GM06990 (cell line): ENCODE data around the gene SH2D4B.

Source experiments
- DNase-seq: peaks from one replicate; pipeline ENCODE4 v3.0.0-alpha.2; 2011; ENCODE audit not compliant: insufficient read length; ENCODE audit errors: extremely low read depth
- H3K27me3 ChIP-seq: replicated peaks from 2 replicates; pipeline ENCODE4 v1.6.0; 2011; ENCODE audit warnings: low read length; ENCODE audit not compliant: control insufficient read depth, insufficient read depth
- H3K36me3 ChIP-seq: 2 replicates; pipeline ENCODE4 v1.5.1; 2011; ENCODE audit warnings: low read length; ENCODE audit not compliant: control insufficient read depth, insufficient read depth
- H3K4me3 ChIP-seq: replicated peaks from 2 replicates; pipeline ENCODE4 v1.5.1; 2011; ENCODE audit warnings: low read depth, mild to moderate bottlenecking, control low read depth, low read length
- CTCF ChIP-seq: IDR thresholded peaks from 2 replicates; pipeline ENCODE4 v1.5.1; 2011; ENCODE audit warnings: low read length, control low read depth, mild to moderate bottlenecking, inconsistent platforms; ENCODE audit not compliant: insufficient read depth, poor library complexity, severe bottlenecking

The SH2D4B gene

GRCh38 chr10:80493522-80494051, 44.1 kb upstream of the SH2D4B start:
- TF ChIP-seq CTCF, result no peak
- H3K27me3 ChIP-seq, result no peaks in the 10 kb centered on the region
- DNase-seq, result no peak
- no peak overlapping the region for H3K4me3 ChIP-seq
- H3K36me3 ChIP-seq, result peaks cover 5% of the 10 kb centered on the region

- no peak for TF ChIP-seq CTCF
- Histone ChIP-seq H3K4me3 (no peak overlapping the region), H3K27me3 (no peaks in the 10 kb centered on the region), H3K36me3 (peaks cover 4% of the 10 kb centered on the region)
- DNase-seq, result no peak
Measured at GRCh38 chr10:80496555-80497172, 41.0 kb upstream of the SH2D4B start.

- TF ChIP-seq CTCF, result no peak
- no peak for DNase-seq
- no peaks in the 10 kb centered on the region for H3K27me3 ChIP-seq
- peaks cover 2% of the 10 kb centered on the region for H3K36me3 ChIP-seq
- no peak overlapping the region for H3K4me3 ChIP-seq
Measured at GRCh38 chr10:80497187-80498077, 40.3 kb upstream of the SH2D4B start.

GRCh38 chr10:80498078-80498832, 39.4 kb upstream of the SH2D4B start:
- no peak for TF ChIP-seq CTCF
- no peaks in the 10 kb centered on the region for H3K27me3 ChIP-seq
- DNase-seq, result no peak
- H3K36me3 ChIP-seq, result peaks cover 2% of the 10 kb centered on the region
- H3K4me3 ChIP-seq, result no peak overlapping the region

- no peaks in the 10 kb centered on the region for H3K27me3 ChIP-seq
- no peak for DNase-seq
- peaks cover 2% of the 10 kb centered on the region for H3K36me3 ChIP-seq
- no peak for TF ChIP-seq CTCF
- no peak overlapping the region for H3K4me3 ChIP-seq
Measured at GRCh38 chr10:80498833-80499741, 38.6 kb upstream of the SH2D4B start.
